ENCODE results near the gene FUT3.
"Not testable (repeated sequence)": the region's sequence is repeated elsewhere in the genome, so short reads cannot be mapped to it uniquely, and the experiment has no call there.

Gene FUT3

GRCh38 chr19:5844456-5845433, 6.5 kb downstream of the FUT3 start:
- DNase-seq: no peak

GRCh38 chr19:5843295-5843927, 7.8 kb downstream of the FUT3 start:
- no peak for DNase-seq

- DNase-seq: not testable (repeated sequence)
Observed at GRCh38 chr19:5841735-5842111, 9.5 kb downstream of the FUT3 start.

GRCh38 chr19:5839065-5840017, 11.9 kb downstream of the FUT3 start, which contains the start of gene FUT6:
Gene FUT6 (minus strand): TSS chr19:5839702. CDS start chr19:5832567, 7,135 bp downstream.
- DNase-seq: no peak

- DNase-seq: no peak
Observed at GRCh38 chr19:5838353-5839064, 12.7 kb downstream of the FUT3 start.

GRCh38 chr19:5837761-5838352, 13.4 kb downstream of the FUT3 start:
- no peak for DNase-seq

GRCh38 chr19:5832527-5833216, 18.6 kb downstream of the FUT3 start:
- no peak for DNase-seq

GRCh38 chr19:5832061-5832460, 19.2 kb downstream of the FUT3 start:
- DNase-seq: no peak

- DNase-seq: no peak
Observed at GRCh38 chr19:5831159-5831558, 20.1 kb downstream of the FUT3 start.

GRCh38 chr19:5829567-5830310, 21.5 kb downstream of the FUT3 start:
- DNase-seq: no peak

- no peak for DNase-seq
Observed at GRCh38 chr19:5828661-5829566, 22.3 kb downstream of the FUT3 start.

GRCh38 chr19:5827891-5828660, 23.2 kb downstream of the FUT3 start:
- DNase-seq: peak; percentile 87

GRCh38 chr19:5827342-5827890, 23.8 kb downstream of the FUT3 start:
- no peak for DNase-seq

- no peak for DNase-seq
Observed at GRCh38 chr19:5826531-5827341, 24.5 kb downstream of the FUT3 start.

GRCh38 chr19:5825178-5825577, 26.1 kb downstream of the FUT3 start:
- no peak for DNase-seq

- DNase-seq: no peak
Observed at GRCh38 chr19:5824751-5825150, 26.5 kb downstream of the FUT3 start.

GRCh38 chr19:5823579-5824281, 27.5 kb downstream of the FUT3 start:
- no peak for DNase-seq

All from stimulated activated naive CD4-positive, alpha-beta T cell treated with Interleukin-2 at 50 U/mL for 16 hours (primary cell).